DMS53 treated with DMSO at 0.1 percent for 48 hours (cell line): ENCODE data around the gene PSD4.

Source experiments
- DNase-seq: peaks from one replicate; lab custom pipeline; 2025; ENCODE audit not compliant: unreplicated experiment; lab: John Stamatoyannopoulos, UW

Gene PSD4

GRCh38 chr2:113173542-113174375 is at the start of gene PSD4:
Gene PSD4 (plus strand): TSS chr2:113173971. CDS start chr2:113182457, 8,486 bp downstream.
- DNase-seq = no peak

GRCh38 chr2:113124181-113124961 is 49.4 kb upstream of the PSD4 start:
- DNase-seq = no peak

GRCh38 chr2:113124984-113125855 is 48.6 kb upstream of the PSD4 start:
- DNase-seq = no peak

GRCh38 chr2:113126845-113127645 is 46.7 kb upstream of the PSD4 start, which contains the start of gene IL1RN:
Gene IL1RN (plus strand): TSS chr2:113127598. CDS start chr2:113127625, 27 bp downstream.
- DNase-seq = no peak

GRCh38 chr2:113127646-113128570 is 45.9 kb upstream of the PSD4 start:
- DNase-seq = no peak

- DNase-seq = no peak
These were observed 44.2 kb upstream of the PSD4 start for GRCh38 chr2:113129519-113130078.

- no peak for DNase-seq
These were observed 42.2 kb upstream of the PSD4 start for GRCh38 chr2:113131352-113132185.

- no peak for DNase-seq
These were observed 41.3 kb upstream of the PSD4 start for GRCh38 chr2:113132414-113133021.

- DNase-seq = no peak
These were observed 39.8 kb upstream of the PSD4 start for GRCh38 chr2:113133704-113134598.

- no peak for DNase-seq
These were observed 39.1 kb upstream of the PSD4 start for GRCh38 chr2:113134717-113135116.

GRCh38 chr2:113135317-113135716 is 38.5 kb upstream of the PSD4 start:
- no peak for DNase-seq

GRCh38 chr2:113136828-113137775 is 36.7 kb upstream of the PSD4 start:
- peak; percentile 59 for DNase-seq

GRCh38 chr2:113137827-113138226 is 35.9 kb upstream of the PSD4 start:
- no peak for DNase-seq

- peak; percentile 81 for DNase-seq
These were observed 35.1 kb upstream of the PSD4 start for GRCh38 chr2:113138428-113139322.
